HG03354 (cell line): Measurements from ENCODE around the gene HOXA11.
A peak's percentile ranks its signal among the peaks of the same experiment; 100 is the strongest.

Experiments
- ATAC-seq: cut with Tn5 transposase; IDR thresholded peaks from one replicate; pipeline ENCODE4 v1.9.1; 2021; ENCODE audit warnings: mild to moderate bottlenecking; ENCODE audit not compliant: unreplicated experiment, poor library complexity, severe bottlenecking

HOXA11 gene

DNA sequence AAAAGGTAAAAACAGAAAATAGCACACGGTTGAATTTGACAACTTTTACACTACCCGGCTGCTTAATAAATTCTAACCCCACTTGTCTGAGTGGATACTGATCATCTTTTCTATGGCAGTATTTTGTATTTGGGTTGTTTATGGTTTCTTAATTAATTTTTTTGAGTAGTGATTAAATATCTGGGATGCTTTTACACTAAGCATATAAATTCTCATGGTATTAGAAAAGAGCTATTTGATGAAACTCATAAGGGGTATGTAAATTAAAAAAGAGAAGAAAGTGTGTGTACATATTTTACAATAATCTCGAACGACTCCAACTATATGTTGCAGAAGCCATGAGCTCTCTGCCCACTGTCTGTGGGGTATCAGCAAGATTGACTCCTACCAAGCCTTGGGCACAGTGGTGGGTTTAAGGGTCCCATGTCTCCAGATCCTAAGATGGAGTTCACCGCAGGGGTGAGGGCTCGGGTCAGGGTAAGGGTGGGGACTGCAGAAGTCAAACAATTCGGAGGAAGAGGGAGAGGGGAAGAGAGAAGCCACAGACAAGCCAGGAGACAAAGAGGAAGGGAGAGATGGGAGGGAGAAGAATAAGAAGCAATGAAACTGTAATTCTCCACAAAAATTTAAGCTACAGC, 22.4 kb upstream of the HOXA11 start:
- ATAC-seq = no peak

DNA sequence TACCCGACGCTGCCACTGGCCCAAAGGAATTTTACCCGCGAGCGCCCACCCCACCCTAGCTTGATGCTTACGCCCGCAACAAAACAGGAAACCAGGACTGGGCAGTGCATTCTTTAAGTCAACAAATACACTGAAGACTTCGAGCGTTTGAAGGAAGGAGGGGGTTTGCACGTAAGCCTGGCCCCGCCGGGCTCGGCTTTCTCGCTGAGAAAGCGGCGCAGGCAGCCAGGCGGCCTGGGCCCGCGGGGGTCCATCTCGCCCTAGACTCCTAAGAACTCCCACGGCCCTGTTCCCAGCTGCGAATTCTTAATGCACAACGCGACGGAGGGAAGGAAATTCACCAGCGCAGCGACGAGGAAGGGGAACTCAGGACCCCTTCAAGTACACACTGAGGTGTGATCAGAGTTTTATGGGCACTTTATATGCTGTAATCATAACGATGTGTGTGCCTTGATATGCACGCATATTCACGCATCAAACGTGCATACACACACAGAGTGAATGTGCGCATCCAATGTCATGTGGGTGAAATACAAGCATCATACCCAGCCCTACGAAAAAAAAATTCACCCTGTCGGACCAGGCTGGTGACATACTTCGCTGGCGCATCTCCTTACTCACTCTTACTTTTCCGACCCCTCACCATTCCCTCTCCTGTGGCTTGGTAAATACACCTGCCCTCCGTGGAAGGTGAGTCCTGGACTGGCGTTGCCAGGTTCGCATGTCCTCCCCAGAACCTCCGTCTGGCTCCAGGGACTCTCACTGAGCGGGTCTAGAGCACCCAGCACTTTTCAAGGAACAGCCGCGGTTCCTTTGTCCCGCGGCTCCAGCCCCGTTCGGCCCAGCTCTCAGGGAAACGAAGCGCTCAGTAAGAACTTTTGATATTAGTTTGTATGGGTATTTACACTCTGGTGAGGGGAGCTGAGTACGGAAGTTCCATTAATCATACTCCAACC, 20.6 kb upstream of the HOXA11 start:
- no peak for ATAC-seq

DNA sequence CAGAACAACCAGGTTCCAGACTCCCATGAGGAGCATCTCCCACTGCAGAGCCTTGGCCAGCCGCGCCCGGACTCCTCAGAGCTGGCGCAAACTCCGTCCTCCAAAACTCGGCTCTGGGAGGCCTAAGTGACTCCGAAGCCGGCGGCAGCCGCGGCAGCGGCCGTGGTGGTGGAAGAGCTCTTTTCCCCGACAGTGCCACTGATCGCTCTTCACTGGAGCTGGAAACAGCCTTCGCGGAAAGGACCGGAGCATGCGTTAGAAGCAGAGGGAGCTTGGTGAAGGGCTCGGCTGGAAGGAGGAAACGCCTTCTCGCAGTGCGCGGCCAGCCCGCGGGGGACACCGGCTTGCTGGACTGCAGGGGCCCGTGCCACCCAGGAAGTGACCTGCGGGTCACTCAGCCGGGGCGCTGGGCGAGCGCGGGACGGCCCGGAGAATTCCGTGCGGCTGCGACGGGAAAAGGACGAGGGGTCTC, 19.9 kb upstream of the HOXA11 start:
- no peak for ATAC-seq

DNA sequence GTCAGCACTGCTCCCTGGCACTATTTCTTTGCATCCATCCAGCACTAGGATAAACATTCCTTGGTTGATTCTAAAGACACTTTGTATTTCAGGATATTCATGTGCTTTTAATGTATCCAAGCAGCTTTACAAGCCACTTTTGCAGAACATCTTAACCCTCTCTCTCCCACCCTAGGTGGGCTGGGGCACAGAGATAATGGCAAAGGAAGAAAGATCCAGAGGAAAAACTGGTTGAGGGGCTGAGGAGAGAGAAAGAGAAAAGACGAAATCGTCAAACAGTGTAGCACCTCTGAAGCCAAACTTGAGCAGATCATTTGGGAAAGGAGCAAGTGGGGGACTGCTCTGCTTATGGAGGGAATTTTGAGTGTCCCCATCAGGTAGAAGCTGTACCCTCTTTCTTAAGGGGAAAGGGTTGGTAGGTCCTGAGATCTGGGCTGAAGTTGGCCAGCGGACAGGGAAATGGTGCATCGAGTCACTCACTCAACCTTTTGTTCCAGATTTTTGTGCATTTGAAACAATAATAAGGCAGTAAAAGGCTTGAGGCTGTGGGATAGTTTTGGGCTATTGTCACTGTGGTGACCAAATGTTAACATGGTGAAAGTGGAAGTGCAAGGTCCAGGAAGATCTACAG, 19.0 kb upstream of the HOXA11 start:
- ATAC-seq = no peak

GRCh38 chr7:27203365-27203953, 18.4 kb upstream of the HOXA11 start:
- no peak for ATAC-seq

DNA sequence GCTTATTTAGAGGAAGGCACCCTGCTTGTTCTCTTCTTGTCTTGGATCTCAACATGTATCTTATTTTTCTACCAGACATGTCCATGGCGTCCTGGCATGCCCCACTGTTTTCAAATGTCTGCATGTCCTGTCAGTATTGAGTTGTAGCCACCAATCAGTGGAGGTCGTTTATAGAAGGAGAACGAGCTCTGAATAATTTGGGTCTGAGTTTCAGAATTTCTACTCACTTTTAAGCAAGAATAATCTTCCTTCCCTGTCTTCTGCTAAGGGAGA, 17.8 kb upstream of the HOXA11 start:
- no peak for ATAC-seq

DNA sequence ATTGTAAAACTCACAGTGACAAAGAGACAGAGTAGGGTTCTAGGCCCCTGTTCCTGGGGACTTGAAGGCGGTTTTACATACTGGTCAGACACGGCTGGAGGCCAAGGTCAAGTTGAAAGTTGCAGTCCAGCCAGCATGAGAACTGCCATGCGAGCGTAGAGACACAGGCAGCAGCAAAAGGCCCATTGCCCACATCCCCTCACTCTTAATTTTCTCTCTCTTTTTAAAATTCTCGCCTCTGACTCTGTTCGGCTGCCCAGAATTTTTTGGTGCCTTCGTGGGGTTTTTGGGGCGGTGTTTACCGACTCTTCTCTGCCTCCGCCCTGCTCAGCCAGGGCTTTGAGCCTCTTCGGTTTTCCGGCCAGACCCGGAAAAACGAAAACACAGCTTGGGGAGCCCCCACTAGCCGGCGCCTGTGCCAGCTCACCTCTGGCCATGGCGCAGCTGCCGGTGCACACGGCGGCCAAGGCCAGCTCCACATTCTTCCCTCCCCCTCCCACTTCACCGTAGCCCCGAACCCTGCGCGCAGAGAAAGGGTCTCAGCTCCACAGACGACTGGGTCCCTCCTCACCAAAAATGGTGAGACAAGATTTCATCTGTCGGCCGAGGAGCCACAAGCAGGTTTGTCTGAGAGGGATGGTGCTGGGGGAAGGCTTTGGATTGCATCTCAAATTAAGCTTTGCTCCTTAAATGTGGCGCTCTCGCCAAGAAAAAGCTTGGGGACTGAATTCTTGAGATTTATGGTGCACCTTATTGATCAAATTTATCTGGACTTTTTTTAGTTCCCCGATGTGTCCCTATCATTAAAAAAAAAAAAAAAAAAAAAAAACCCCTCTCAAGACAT, 17.2 kb upstream of the HOXA11 start:
- no peak for ATAC-seq

DNA sequence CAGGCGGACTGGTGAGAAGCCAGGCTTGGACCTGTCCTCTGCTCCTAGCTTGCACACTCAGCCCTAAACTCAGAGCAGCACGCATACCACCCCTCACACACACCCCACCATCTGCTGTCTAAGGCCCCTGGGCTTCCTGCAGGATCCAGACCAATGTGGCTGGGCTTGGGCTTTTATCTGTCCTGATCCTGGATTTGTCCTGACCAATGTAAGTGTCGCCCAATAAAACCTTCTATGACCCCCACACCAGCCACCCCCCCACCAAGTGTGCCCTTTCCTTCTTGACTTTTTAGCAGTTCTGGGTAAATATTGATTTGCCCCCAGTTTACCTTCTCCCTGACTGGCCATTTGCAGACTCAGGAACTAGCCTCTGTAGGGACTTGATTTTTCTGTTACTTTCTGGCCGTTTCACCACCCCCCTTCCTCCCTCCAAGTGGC, 16.6 kb upstream of the HOXA11 start:
- ATAC-seq = no peak

DNA sequence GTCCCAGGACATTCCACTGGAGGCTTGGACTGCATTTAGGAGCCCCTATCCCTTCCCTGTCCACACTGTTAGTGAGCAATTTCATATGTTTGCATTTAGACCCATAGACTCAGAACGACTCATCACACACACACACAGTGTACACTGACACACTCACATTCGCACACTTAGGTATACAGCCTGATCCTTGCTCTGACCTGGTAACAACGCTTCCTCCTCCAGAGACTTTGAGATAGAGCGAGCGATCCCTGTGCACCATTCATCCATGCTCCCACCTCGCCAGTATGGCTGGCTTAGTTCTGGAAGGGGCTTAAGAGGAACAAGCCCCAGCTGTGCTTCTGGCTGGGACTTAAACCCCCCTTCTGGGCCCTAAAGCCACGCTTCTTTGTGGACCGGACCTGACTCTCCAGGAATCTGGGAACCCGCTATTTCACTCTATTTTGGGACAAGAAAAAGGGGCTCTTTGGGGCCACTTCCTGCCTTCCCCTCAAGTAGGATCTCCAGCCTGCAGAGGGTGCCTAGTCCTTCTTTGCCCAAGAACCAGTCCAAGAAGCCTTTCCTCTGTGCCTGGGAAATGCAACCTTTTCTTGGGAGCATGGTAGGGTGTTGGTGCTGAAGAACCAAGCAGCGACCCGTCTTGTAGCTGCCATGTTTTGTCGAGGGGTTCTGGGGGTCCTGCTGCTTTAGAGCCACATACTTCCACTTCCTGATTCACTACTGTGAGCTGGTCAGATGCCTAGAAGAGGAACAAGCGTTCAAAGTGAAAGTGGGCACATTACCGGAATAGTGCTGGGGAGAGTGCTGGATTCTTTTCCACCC, 15.9 kb upstream of the HOXA11 start:
- ATAC-seq = no peak

DNA sequence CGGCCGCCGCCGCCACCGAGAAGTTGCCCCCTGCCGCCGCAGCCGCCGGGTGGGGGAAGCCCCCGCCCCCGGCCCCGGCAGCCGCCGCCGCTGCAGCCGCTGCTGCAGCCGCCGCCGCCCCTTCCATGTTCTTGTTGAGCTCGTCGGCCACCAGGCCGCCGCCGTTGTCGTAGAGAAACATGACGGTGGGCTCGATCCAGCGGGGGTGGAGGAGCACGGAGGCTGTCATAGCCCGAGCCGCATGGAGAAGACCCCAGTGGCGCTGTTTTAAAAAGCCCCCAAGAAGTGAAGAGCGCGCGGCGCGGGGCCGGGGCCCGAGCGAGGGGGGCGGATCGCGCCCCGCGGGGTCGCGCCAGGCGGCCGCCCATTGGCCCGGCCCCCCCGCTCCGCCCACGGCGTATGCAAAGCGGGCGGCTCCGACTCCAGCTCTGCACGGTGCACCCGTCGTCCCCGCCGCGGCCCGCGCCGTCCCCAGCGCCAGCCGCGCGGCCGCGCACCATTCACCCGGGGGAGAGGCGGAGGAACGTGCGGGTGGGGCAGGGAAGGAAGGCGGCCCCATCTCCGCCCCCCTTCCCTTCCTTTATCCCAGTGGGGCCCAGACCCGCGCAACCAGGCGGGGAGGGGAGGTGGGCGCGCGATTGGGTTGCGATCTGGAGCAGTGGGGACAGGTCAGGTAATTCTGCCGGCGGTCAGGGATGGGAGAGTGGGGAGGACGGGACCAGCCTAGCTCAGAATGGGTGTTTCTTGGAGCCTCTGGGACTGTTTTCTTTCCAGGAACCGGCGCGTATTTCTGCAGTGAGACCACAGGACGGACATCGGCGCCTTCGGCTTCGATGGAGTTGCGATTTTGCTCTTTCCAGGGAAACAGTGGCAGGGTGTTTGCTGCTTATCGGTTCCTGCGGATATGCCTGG, 15.1 kb upstream of the HOXA11 start, which contains the start of gene HOXA13:
Gene HOXA13, minus strand, starts transcription at position 243 of the 912 bp plus-strand sequence. Its CDS starts 14 bp downstream, at position 229.
- ATAC-seq = peak; percentile 50

DNA sequence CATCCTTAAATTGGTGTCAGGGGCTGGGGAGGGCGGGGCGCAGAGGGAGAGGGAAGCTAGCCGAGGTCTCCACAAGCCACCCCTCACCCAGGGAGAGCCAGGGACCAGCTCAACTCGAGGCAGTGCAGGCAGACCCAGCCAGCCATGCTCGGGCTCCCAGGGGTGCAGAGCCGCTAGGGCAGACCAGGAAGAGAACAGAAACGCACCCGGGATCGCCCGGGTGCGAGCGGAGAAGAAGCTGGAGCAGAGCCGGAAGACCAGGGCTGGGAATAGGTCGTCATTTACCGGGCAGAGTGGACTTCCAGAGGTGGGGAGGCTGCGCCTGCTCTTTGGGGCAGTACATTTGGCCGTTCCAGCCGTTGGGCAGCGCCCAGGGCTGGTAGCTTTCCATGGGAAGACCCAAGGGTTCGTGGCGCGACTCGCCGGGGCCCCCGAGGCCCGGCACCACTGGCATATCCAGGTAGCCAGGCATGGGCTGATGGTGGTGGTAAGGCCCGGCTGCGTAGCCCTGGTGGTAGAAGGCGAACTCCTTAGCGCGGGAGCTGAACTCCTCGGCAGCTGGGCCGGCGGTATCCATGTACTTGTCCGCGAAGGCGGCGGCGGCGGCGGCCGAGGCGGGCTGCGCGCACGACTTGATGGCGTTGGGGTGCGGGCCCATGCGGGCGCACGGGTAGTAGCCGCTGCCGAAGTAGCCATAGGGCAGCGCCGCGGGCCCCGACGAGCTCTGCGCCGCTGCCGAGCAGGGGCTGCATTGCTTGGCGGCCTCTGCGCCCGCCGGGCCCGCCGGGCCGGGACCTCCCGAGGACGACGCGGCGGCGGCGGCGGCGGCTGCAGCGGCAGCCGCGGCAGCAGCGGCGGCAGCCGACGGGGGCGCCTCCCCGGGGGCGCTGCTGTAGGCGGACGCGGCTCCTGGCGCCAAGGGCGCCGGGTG, 14.1 kb upstream of the HOXA11 start:
- ATAC-seq = no peak

- no peak for ATAC-seq
Measured at GRCh38 chr7:27198138-27198841, 13.3 kb upstream of the HOXA11 start.

DNA sequence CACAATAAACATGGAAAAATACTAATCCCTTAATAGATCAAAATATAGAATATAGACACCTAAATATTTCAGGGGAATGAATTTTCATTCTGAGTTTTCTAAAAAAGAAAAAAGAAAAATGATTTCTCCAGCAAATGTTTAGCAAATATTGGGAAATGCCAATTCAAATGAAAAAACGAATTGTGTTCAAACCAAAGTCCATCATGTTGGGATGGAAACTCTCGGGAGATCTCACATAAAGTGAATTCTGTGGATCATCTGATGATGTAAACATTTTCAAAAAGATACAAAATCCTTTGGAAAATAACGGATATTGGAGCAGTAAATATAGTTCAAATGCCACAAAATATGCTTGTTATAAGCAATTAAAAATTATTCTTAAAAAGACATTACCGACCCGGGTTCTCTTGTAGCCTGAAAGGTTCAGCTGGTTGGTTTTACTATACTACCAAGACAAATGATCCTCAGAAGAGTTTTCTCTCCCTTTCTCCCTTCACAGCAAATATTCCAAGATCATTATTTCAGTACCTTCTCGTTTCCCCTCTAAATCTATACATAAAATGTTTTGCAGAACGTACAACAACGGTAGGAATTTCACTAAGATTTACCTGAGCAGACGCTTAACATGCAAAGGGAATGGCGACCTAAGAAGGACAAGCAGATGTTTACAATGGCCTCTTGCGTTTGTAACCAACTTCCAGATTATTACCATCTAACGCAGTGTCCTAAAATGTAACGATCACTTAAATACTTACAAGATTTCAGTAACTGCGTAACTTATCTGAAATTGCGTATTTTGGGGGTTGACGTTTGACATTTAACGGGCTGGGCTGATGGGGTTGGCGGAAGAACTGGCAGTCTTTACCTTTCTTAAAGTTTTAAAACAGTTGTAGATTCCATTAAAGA, 12.4 kb upstream of the HOXA11 start:
- no peak for ATAC-seq

- ATAC-seq = peak; percentile 45
Measured at GRCh38 chr7:27196287-27196767, 11.3 kb upstream of the HOXA11 start.
